Measurements from ENCODE around the gene EIF4B. TPM values are rescaled to one million over a fixed set of nuclear protein-coding genes. Genes with fewer than 3 reads are reported as not detected.

Gene EIF4B
- total and polyA plus RNA-seq, 2 of the 13 experiments (the other 11 are each of a cell fraction or from before 2014, with no cell fraction given): 416 to 548 TPM

DNA sequence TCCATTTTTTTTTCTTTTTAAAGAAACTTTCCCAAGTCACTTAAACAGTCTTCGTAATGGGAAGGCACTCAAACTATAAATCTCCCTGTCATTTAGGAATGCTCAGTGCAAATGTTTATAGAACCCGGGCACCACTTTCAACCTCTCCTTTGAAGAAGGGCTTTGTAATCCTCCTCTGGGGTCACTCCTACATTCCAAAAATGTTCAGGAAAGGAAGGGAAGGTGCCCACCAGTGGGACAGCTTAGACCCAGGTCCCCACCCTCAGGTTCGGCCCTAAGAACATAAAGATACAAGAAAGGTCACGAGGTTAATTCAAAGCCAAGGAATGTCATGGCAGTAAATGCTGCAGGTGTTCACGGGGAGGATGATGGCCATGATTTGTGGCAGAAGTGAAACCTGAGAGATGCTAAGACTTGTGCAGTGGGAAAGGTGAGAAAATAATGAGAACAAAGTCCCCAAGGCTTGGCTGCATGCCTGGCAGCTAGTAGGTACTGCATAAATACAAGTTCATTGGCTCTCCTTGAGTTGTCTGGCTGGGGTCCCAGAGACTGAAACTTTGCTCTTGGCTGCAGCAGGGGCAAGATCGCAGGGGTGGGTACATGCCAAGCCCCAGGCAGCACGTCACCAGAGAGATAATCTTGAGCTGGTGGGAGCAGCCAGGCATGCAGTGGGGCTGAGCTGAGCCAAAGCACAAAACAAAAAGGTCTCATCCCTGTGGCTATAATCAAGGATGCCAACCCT lies 36.3 kb upstream of the EIF4B start (continued):
- TF ChIP-seq PITX1 (CRISPR knock-in tag; IDR thresholded peaks at IDR 0.05) (no peak), RARA (CRISPR knock-in tag; IDR thresholded peaks at IDR 0.05) (peak; percentile 21; the same call in 1 of the 2 replicates), ZNF207 (IDR thresholded peaks at IDR 0.05; ENCODE audit: borderline replicate concordance) (no peak), ZSCAN5A (CRISPR knock-in tag; IDR thresholded peaks at IDR 0.05; ENCODE audit: borderline replicate concordance) (no peak), TEAD2 (CRISPR knock-in tag; IDR thresholded peaks at IDR 0.05) (no peak), ZNF12 (CRISPR knock-in tag; IDR thresholded peaks at IDR 0.05) (peak; percentile 53; the same call in 1 of the 2 replicates), ZBTB7B (CRISPR knock-in tag; IDR thresholded peaks at IDR 0.05) (peak; percentile 22; the same call in 1 of the 2 replicates), ETV6 (CRISPR knock-in tag; conservative IDR thresholded peaks at IDR 0.05) (no peak), ZNF33A (CRISPR knock-in tag; IDR thresholded peaks at IDR 0.05; ENCODE audit: borderline replicate concordance) (no peak), YEATS2 (CRISPR knock-in tag; IDR thresholded peaks at IDR 0.05; ENCODE audit: borderline replicate concordance) (no peak), THAP7 (CRISPR knock-in tag; IDR thresholded peaks at IDR 0.05) (no peak), RFXANK (CRISPR knock-in tag; IDR thresholded peaks at IDR 0.05) (no peak)
- TF ChIP-seq, protein P1, sequence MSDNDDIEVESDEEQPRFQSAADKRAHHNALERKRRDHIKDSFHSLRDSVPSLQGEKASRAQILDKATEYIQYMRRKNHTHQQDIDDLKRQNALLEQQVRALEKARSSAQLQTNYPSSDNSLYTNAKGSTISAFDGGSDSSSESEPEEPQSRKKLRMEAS (IDR thresholded peaks at IDR 0.05): no peak
